Inferior parietal cortex (tissue), 1 donor: ENCODE data around the gene LACTB.

Experiments used
- DNase-seq: peaks from one replicate; pipeline ENCODE4 v3.0.0-alpha.2; 2016; ENCODE audit errors: extremely low spot score

The LACTB gene, protein sequence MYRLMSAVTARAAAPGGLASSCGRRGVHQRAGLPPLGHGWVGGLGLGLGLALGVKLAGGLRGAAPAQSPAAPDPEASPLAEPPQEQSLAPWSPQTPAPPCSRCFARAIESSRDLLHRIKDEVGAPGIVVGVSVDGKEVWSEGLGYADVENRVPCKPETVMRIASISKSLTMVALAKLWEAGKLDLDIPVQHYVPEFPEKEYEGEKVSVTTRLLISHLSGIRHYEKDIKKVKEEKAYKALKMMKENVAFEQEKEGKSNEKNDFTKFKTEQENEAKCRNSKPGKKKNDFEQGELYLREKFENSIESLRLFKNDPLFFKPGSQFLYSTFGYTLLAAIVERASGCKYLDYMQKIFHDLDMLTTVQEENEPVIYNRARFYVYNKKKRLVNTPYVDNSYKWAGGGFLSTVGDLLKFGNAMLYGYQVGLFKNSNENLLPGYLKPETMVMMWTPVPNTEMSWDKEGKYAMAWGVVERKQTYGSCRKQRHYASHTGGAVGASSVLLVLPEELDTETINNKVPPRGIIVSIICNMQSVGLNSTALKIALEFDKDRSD

DNA sequence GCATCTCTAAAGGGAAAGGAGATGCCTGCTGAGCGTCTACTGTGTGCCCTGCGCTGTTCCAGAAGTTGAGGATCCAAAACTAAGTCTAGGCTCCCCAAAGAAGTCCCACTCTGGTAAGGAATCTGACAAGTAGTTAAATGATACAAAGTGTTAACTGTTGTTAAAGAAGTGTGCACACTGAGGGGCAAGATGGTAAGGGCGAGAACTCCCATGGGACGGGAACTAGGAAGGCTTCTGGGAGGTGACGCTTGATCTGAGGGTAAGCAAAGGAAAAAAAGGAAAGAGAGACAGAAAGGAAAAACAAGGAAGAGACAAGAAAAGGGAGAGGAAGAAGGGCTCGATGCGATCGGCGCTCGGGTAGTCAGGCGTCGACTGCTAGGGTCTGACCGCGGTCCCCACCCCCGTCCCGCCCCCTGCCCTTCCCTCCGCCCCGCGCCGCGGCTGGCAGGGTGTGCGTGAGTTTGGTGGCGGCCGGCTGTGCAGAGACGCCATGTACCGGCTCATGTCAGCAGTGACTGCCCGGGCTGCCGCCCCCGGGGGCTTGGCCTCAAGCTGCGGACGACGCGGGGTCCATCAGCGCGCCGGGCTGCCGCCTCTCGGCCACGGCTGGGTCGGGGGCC is at the start of gene LACTB:
Gene LACTB, plus strand, starts transcription at position 480 of the 620 bp plus-strand sequence. Its CDS starts 11 bp downstream, at position 491.
- DNase-seq, result peak; percentile 85

DNA sequence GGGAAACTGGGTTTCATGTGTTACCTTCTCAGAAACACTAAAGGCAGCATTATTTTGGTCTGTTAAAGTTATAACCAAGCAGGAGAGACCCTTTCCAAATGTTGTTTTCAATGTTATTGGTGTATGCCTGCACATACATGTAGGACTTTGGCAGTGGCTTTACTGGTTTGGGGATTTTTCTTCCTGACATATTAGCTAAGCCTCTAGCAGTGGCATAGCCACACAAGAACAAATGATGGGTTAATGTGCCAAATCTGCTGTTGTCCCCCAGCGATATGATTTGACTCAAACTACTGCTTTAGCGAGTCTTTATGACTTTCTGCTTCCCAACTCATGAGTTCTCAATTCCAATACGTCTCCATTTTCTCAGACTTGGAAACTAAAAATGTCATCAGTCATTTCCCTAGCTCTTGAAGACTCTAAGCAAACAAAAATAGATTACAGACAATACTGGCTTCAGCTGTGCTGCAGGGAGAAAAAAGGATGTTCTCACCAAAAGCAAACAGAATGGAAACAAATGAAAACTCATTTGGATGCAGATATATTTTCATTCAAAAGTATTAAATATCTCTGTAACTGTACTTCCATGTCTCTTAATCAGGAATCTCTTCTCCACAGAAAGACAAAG is 49.5 kb upstream of the LACTB start:
- no peak for DNase-seq

DNA sequence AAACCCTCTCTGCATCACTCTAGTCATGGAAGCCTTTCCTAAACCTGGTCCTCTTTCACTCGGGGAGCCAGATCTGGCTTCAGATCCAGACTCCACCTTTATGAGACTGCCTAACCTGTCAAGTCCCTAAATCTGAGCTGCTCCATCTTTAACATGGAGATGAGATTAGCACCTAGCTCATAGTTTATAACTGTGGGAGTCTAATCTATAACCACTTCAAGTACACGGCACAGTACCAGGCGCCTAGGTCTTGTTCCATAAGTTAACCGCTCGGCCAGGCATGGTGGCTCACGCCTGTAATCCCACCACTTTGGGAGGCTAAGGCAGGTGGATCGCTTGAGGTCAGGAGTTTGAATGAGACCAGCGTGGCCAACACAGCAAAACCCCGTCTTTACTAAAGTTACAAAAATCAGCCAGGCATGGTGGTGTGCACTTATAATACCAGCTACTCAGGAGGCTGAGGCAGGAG is 48.8 kb upstream of the LACTB start:
- no peak for DNase-seq

DNA sequence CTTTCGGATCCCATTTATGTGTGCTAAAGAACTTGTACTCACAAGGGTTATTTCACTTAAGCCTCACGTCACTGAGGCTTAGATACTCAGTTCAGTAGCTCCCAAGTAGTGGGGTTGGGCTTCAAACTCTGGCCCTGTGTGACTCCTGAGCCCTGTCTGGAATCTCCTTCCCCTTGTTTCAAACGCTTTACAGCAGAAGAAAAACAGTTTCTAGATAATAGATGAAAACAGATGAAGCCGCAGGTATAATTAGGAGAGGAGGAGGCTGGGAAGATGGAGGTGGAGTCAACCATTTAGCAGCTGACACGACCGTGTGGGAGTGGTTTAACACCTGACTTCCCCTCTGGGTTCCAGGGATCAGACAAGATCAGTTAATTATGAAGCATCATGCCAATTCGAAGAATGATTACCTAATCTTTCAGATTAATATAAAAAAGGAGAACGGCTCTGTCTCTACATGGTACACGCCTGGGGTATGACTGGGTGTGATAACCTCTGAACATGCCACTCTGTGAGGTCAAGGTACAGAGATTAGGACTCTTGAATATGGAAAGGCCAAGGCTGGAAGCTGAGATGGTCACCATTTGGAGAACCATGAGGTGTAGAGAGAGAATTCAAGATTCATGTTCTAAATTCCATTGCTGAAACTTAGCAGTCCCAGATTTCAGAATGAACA is 48.0 kb upstream of the LACTB start:
- DNase-seq, result no peak

DNA sequence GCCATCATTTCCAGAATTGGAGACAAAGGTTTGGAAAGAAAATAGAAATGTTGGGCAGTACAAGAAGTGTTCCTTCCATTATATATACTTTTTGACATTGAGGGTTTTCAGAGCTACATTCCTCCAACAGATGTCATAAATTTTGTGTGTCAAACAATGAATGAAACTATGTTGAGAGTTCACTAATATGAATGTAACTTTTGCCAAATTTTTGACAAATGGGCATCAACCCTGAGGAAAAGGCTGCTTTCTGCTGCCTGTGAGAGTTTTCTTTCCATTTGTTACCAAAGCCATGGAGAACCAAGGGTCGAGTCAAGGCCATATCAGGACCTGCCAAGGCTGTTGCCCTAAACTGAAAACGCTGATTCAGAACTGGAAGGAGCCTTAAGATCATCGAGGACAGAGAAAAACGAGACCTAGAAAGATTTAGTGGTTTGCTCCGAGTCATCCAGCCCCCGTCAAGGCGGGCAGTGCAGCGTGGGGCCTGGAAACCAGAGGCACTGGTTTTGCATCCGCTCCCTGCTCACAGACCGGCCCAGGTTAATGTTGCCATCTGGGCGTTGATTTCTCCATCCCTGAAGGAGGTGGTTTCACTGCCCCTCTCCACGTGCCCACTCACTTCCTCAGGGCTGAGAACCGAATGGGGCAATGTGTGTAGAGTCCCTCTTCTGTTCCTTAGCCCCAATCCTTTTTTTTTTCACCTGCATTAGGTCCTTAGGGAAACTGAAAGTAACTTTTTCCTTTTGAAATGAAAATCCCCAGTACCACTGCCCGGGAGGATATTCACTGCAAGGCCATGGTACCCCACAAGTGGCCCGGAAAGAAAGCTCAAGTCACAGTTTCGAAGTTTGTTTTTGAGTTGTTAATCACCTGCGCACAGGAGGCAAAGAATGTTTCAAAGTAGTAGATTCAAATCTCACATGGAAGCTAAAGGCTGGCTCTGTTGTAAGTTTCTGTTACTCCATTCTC is 46.4 kb upstream of the LACTB start:
- no peak for DNase-seq

DNA sequence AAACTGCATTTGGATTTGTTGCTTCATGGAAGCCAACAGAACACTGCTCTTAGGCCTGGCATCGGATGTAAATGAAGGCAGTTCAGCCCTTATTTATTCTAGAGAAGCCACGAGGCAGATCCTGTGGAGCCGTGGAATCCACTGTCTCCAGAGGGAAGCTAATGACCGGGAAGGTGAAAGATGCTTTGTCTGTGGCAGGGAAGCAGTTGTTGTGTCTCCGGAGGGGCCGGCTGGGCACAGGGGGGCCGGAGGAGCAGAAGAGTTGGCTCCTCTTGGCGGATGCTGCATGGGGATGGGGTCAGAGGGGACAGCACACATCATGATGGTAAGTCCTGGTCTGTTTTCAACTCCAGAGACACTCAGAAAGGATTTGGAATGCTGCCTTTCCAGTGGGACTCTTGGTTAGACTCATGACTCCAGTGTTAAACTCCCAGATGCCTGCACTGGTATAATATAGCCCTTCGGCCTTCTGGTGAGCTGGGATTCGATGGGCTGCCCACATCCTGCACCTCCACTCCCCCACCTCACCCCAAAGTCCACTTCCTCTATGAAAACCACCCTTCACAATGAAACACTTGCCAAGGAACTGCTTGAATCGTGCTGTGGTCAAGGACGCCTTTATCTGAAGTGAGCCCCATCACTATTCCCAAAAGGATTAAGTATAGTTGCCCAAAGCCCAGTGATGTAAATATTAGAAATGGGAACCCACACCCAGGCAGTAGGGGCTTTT is 45.5 kb upstream of the LACTB start:
- DNase-seq, result no peak

DNA sequence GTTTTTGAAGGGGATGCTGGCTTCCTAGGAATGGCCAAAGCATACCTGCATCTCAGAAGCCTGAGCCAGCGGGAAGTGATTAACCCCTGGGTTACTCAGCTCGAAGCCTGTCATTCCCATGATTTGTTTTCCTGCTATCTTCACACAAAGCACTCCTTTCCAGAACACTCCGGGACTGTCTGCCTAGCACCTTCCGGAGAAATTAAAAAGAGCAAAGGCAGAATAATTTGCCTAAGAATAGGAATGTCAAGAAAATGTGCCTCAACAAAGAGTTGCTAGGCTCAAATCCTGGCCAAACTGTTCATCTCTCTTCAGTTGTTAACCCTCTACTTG is 45.0 kb upstream of the LACTB start:
- no peak for DNase-seq

DNA sequence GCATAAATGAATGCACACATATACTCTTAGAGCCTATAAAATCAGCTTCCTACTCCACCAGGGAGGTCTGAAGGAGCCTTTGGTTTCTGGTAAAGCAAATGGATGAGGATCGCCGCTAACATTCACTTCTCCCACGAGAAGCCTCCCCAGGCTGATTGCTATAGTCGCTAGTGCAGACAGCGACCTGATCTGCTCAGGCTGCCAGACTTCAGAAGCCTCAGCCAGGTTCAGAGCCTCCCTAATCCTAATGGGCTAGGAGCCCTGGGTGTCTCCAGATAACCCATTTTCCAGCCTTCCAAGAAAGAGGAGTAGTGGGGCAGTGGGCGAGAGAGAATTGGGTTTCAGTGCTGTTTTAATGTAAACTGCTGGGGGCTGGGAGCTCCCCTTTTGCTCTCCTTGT is 43.7 kb upstream of the LACTB start:
- no peak for DNase-seq

DNA sequence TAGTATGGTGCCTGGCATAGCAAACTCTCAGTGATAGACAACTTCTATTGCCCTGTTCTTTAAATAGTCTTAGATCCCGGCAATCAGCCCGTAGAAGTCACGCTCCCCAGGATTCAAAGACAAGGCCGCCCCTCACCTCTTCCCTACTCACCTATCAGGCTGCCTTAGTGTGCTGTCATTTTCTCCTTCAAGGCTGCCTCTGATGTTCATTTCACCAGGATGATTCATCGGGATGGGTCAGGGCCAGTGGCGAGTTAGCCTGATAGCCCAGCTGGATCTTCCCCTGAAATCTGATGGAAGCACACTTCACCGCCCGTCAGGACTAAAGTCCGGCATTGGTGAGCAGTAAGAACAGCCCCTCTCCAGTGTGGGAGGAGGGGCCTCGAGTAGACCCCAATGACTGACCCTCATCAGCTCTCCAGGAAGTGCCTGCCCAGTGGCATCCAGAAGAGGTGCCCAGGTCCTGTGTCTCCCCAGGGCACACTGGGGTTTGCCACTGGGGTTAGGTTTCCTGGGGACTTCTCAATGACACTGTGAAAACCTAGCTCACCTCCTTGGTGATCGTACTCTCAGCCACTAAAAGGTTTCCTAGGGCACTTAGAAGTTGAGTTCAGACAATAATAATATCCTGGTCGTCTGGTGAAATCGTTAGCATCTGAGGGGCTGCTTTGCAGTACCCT is 41.6 kb upstream of the LACTB start:
- no peak for DNase-seq

DNA sequence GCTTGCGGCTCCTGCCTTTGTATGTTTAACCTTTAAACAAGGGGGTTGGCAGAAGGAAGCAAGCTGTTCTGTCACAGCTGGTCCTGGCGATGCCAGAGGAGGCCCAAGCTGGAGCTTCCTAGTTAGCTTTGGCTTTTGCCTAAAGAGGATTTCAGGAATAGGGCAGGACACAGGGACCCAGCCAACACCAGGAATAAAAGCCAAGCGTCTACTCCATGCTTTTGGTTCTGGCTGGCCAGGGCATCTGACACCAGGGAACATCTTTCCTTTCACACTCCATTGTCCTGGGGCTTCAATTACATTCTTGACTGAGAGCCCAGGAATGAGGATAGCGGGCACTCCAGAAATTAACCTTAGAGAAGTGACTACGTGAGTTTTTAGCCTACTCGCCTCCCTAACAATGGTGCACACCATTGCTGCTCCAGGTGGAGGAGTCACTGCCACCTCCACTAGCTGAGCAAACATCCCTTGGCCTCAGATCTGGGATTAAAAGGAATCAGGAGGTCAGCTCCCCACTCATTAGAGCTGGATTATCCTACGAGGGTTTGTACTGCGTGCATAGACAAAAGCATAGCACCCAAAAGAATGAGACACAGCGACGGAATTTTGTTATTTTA is 40.9 kb upstream of the LACTB start:
- DNase-seq, result no peak

DNA sequence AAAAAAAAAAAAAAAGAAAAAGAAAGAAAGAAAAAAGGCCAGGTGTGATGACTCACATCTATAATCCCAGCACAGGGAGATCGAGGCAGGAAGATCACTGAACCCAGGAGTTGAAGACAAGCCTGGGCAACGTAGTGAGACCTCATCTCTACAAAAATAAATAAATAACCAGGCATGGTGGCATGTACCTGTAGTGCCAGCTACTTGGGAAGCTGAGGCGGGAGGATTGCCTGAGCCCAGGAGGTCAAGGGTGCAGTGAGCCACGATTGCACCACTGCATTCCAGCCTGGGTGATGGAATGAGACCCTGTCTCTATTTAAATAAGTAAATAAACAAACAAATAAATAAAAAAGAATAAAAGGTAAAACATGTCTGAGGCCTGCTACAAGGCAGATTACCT is 39.3 kb upstream of the LACTB start:
- DNase-seq, result no peak

DNA sequence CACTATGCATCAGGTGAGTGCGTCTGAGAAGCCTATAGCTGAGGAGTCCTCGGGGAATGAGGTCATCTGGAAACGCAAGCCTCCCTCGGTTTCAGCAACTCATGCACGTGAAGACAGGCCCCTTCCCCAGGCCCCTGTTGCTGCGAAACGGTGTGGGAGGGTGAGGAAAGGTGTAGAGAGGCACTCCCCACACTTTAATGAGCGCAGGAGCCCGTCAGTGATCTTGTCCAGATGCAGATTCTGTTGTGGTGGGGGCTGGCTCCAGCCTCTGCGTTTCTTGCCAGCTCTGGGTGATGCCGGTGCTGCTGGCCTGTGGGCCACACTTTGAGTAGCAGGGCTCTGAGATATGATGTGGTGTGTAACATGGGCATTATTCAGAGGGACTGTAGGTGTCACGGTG is 38.6 kb upstream of the LACTB start:
- DNase-seq, result no peak

DNA sequence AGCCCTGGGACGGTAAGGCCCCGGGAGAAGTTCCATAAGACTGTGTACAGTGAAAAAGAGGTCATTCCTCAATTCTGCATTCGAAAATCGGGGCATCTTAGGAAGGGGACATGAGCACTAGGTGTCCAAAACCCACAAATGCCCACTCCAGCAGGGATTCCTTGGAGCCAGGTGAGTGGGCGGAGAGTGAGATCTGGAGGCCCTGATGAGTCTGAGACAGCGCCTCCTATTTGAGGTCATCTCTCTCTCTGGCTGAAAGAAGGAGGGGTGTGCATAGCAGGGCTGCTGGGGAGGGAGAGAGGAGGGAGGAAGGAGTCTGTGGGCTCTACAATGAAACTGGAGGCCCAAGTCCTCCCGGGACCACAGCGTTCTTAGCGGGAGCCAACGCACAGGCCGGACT is 38.1 kb upstream of the LACTB start:
- DNase-seq, result no peak

DNA sequence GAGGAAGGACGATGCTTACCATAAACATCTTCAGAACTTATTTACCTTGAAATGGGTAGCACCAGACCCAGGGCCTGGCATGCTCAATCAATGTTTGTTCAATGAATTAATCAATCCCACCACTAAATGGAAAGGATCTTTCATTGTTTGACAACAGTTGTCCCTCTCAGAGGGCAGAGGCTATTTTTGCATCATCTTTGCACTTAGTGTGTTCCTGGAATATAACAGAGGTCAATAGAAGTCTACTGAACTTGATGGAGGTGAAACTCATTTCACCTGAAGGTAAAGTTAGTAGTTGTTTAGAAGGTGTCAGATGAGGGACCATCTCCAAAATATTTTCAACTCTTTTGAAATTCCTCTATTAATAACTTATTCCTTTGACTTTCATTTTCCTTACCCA is 36.9 kb upstream of the LACTB start:
- DNase-seq, result no peak

DNA sequence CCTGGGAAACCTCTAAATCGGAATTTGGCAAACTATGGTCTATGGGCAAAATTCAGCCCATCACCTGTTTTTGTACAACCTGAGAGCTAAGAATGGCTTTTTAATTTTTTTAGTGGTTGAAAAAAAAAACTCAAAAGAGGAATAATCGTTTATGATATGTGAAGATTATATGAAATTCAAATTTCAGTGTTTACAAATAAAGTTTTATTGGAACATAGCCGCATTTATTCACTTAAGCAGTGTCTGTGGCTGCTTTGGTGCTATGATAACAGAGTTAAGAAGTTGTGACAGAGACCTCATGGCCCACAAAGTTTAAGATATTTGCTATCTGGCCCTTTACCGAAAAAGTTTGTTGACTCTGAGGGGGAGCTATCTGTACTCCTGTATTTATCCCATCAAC is 36.4 kb upstream of the LACTB start:
- DNase-seq, result no peak

DNA sequence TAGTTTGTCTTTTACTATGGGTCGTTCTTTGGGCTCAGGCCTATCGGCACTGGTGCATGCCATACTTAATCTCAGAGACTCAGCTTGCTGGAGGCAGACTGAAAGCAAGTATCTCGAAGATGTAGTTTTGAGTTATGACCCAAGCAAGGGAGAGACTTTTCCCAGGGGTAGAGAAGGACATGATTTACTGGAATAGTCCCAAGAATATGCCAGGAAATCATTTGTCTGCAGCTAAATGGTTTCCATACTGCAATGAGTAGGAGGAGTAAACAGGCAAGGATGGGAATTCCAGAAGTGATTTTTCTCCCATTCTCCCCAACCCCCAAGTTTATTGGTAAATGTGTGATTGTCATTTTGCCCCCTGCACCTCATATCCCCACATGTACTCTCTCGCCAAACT is 35.4 kb upstream of the LACTB start:
- DNase-seq, result no peak

DNA sequence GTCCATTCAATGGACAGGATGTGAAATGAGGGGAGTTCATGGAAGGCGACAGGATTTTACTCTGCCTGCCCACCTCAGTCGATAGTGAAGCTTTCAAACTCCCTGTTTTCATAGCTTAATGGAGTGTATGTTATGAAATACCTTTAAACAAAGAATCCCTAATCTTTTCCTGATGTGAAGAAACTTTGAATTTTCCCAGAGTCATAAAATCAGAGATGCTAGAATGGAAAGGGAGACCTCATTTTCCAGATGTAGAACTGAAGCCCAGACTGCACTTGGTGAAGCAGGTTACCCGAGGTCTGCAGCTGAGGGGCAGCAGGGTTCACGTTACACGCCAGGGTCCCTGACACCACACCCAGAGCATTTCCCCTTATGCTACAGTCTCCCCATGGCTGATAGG is 34.7 kb upstream of the LACTB start:
- DNase-seq, result no peak

DNA sequence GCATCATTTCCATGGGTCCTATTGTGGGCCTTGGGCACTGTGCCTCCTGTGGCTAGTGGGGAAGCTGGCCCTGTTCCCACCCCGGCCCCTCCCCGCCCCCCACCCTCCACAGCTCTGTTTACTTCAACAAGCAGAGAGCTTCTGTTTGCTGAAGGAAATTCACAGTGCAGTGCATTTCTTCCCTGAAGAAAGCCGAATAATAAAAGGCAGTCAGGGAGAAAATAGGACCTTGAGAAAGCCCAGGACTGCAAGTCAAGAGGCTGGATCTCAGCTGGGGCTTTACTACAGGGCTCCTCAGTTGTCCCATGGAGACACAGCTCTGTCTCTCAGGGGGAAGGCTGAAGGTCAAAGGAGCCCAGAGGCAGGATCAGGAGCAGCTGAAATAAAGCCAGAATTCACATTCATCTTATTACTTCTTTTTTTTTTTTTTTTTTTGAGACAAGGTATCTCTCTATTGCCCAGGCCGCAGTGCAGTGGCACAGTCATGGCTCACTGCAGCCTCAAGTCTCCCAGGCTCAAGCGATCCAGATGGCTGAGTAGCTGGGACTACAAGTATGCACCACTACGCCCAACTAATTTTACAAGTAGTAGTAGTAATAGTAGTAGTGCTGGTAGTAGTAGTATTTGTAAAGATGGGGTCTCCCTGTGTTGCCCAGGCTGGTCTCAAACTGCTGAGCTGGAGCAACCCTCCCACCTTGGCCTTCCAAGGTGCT is 33.0 kb upstream of the LACTB start:
- no peak for DNase-seq
